PC-3 (cell line): ENCODE measurements around the gene PRTFDC1. TPM values are rescaled to one million over a fixed set of nuclear protein-coding genes. Genes with fewer than 3 reads are reported as not detected.
A peak's percentile ranks its signal among the peaks of the same experiment; 100 is the strongest.
"Not testable (repeated sequence)": the region's sequence is repeated elsewhere in the genome, so short reads cannot be mapped to it uniquely, and the experiment has no call there.

Experiments used
- ATAC-seq: fragments of 200-7000 bp; cut with Tn5 transposase; 2 replicates; pipeline ENCODE4 v1.9.1; 2020; ENCODE audit warnings: mild to moderate bottlenecking, moderate library complexity
- BruUV-seq: library from RNA; stranded (reverse); fragments of 400-500 nt; replicated peaks from 2 replicates; lab custom pipeline; 2021; lab: Mats Ljungman, UMichigan
- CTCF ChIA-PET: fragments of 300-600 bp; sonication (Branson Sonifier 250); formaldehyde crosslinking; loops from one replicate; lab custom pipeline; 2022; ENCODE audit warnings: antibody characterized with exemption; lab: Charles Lee
- POLR2A ChIA-PET: fragments of 300-600 bp; sonication (Branson Sonifier 250); formaldehyde crosslinking; loops from one replicate; lab custom pipeline; 2022; ENCODE audit warnings: antibody characterized with exemption; ENCODE audit not compliant: unreplicated experiment; lab: Charles Lee
- DNase-seq: peaks from one replicate; pipeline ENCODE4 v3.0.0-alpha.2; 2015
- H2AFZ ChIP-seq: fragments of 300-600 bp; sonication (generic); 2 replicates; pipeline ENCODE4 v1.6.0; 2016; ENCODE audit warnings: antibody characterized with exemption, low read length
- H3F3A ChIP-seq: fragments of 300-600 bp; sonication (generic); one replicate; pipeline ENCODE4 v1.6.0; 2017; ENCODE audit warnings: antibody characterized with exemption, low read length, control low read depth, mild to moderate bottlenecking; ENCODE audit not compliant: unreplicated experiment
- H3K27ac ChIP-seq: fragments of 300-600 bp; sonication (generic); 2 replicates; pipeline ENCODE4 v1.5.1; 2016; ENCODE audit warnings: mild to moderate bottlenecking, low read length
- H3K27me3 ChIP-seq: fragments of 300-600 bp; sonication (generic); 2 replicates; pipeline ENCODE4 v1.6.1; 2016; ENCODE audit warnings: low read length, mixed read lengths
- H3K36me3 ChIP-seq: fragments of 300-600 bp; sonication (generic); 2 replicates; pipeline ENCODE4 v1.6.1; 2016; ENCODE audit warnings: low read depth, mixed run types, low read length, mixed read lengths
- H3K4me1 ChIP-seq: fragments of 300-600 bp; sonication (generic); 2 replicates; pipeline ENCODE4 v1.5.1; 2016; ENCODE audit warnings: low read length; ENCODE audit not compliant: insufficient read depth
- H3K4me2 ChIP-seq: fragments of 300-600 bp; sonication (generic); 2 replicates; pipeline ENCODE4 v1.6.0; 2016; ENCODE audit warnings: low read length
- H3K4me3 ChIP-seq: fragments of 300-600 bp; sonication (generic); 2 replicates; pipeline ENCODE4 v1.5.1; 2016; ENCODE audit warnings: mild to moderate bottlenecking, low read length, mixed read lengths
- H3K79me2 ChIP-seq: fragments of 300-600 bp; sonication (generic); 2 replicates; pipeline ENCODE4 v1.6.1; 2017; ENCODE audit warnings: low read length, mixed read lengths
- H3K9ac ChIP-seq: fragments of 300-600 bp; sonication (generic); 2 replicates; pipeline ENCODE4 v1.6.0; 2016; ENCODE audit warnings: mild to moderate bottlenecking, low read length
- H3K9me2 ChIP-seq: fragments of 300-600 bp; sonication (generic); replicated peaks from 2 replicates; pipeline ENCODE4 v1.6.1; 2016; ENCODE audit warnings: mixed run types, low read length, mixed read lengths
- H3K9me3 ChIP-seq: fragments of 300-600 bp; sonication (generic); 2 replicates; pipeline ENCODE4 v1.6.1; 2016; ENCODE audit warnings: low read length, mixed read lengths
- H4K20me1 ChIP-seq: fragments of 300-600 bp; sonication (generic); 2 replicates; pipeline ENCODE4 v1.6.1; 2016; ENCODE audit warnings: low read length, mixed read lengths
- EZH2 ChIP-seq: fragments of 300-600 bp; sonication (generic); IDR thresholded peaks from one replicate; pipeline ENCODE4 v1.6.1; 2017; ENCODE audit warnings: antibody characterized with exemption, mild to moderate bottlenecking, low read length; ENCODE audit not compliant: unreplicated experiment
- EZH2phosphoT487 ChIP-seq: fragments of 300-600 bp; sonication (generic); IDR thresholded peaks from 2 replicates; pipeline ENCODE4 v1.6.1; 2018; ENCODE audit warnings: mild to moderate bottlenecking, antibody characterized with exemption, low read length, borderline replicate concordance
- intact Hi-C: fragments of 100-400 bp; cut with micrococcal nuclease; formaldehyde crosslinking; loops from 2 replicates; pipeline ENCODE4 v1.9.0; 2023
- total RNA-seq: library from RNA; depleted of rRNA; stranded (reverse); fragments of >200 nt; gene quantifications from 2 replicates; pipeline ENCODE4 v1.2.3, GENCODE V29; 2014
- TF ChIP-seq, protein P1 (sequence below): fragments of 300-600 bp; sonication (generic); conservative IDR thresholded peaks from 2 replicates; pipeline ENCODE4 v1.5.1; 2017; ENCODE audit warnings: antibody characterized with exemption, low read depth, mild to moderate bottlenecking, low read length

Gene PRTFDC1
- total RNA-seq, 1 experiment from 2014 or later = 10.2 TPM

- peaks cover 14% of the 10 kb centered on the region for H3K4me1 ChIP-seq
- H3K9ac ChIP-seq = peak overlapping the region; percentile 71
- no TSS peak for BruUV-seq
- CTCF ChIA-PET = interaction anchor here (0.6 kb wide), 2 partner anchors 178 to 278 kb away, joined by 3 to 6 read pairs; no protein-coding TSS in a partner anchor
- H3K79me2 ChIP-seq = no peaks in the 10 kb centered on the region
- H3K9me2 ChIP-seq = no peaks in the 10 kb centered on the region
- TF ChIP-seq EZH2 (no peak), EZH2phosphoT487 (no peak)
- POLR2A ChIA-PET = interaction anchor here (0.6 kb wide), 2 partner anchors 127 to 457 kb away, joined by 5 to 10 read pairs; no protein-coding TSS in a partner anchor
- peak; percentile 78 for ATAC-seq
- H3K9me3 ChIP-seq = no peaks in the 10 kb centered on the region
- no peak overlapping the region for H3K4me3 ChIP-seq
- DNase-seq = peak; percentile 73
- H3F3A ChIP-seq = no peaks in the 10 kb centered on the region
- no peaks in the 10 kb centered on the region for H3K27me3 ChIP-seq
- peak overlapping the region; percentile 34 for H3K4me2 ChIP-seq
- peak overlapping the region; percentile 52; the same call in 1 of the 2 replicates for H2AFZ ChIP-seq
- no peaks in the 10 kb centered on the region for H4K20me1 ChIP-seq
- peak overlapping the region; percentile 87 for H3K27ac ChIP-seq
- no peaks in the 10 kb centered on the region for H3K36me3 ChIP-seq
- intact Hi-C loops = no loop called here
Measured at GRCh38 chr10:24920907-24921881, 31.2 kb downstream of the PRTFDC1 start.

DNA sequence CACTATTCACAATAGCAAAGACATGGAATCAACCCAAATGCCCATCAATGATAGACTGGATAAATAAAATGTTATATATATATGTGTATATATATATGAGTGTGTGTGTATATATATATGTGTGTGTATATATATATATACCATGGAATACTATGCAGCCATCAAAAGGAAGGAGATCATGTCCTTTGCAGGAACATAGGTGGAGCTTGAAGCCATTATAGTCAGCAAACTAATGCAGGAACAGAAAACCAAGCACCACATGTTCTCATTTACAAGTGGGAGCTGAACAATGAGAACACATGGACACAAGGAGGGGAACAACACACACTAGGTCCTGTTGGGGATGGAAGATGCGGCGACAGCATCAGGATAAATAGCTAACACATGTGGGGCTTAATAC lies 32.2 kb downstream of the PRTFDC1 start:
- H4K20me1 ChIP-seq, BruUV-seq, H3K79me2 ChIP-seq, H3K27ac ChIP-seq, H3K9me3 ChIP-seq, ATAC-seq, intact Hi-C loops, H3K36me3 ChIP-seq, H3K4me3 ChIP-seq, H3F3A ChIP-seq, H3K4me2 ChIP-seq, H3K9me2 ChIP-seq, DNase-seq, POLR2A ChIA-PET, CTCF ChIA-PET, H3K9ac ChIP-seq, H3K27me3 ChIP-seq, H2AFZ ChIP-seq: not testable (repeated sequence)
- peaks cover 14% of the 10 kb centered on the region for H3K4me1 ChIP-seq

- CTCF ChIA-PET, BruUV-seq: not testable (repeated sequence)
Measured at GRCh38 chr10:24919629-24920028, 32.8 kb downstream of the PRTFDC1 start.

DNA sequence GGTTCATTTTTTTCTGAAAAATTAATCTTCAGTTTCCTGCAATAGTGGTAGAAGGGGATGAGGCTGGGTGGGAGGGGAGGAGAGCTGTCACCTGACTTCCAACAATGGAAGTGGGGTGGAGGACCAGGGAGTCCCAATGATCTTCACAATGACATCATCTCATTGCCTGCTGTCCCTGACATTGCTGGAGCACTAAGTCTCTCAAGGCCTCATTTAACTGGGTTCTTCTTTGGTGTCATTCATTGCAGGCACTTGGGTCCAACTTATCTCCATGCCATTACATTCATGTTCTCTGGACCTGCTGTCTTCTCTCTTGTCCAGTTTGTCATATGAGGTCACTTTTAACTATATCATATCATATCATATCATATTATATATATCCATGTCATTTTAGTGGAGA lies 34.4 kb downstream of the PRTFDC1 start:
- TF ChIP-seq EZH2phosphoT487 = no peak
- TF ChIP-seq, protein P1, sequence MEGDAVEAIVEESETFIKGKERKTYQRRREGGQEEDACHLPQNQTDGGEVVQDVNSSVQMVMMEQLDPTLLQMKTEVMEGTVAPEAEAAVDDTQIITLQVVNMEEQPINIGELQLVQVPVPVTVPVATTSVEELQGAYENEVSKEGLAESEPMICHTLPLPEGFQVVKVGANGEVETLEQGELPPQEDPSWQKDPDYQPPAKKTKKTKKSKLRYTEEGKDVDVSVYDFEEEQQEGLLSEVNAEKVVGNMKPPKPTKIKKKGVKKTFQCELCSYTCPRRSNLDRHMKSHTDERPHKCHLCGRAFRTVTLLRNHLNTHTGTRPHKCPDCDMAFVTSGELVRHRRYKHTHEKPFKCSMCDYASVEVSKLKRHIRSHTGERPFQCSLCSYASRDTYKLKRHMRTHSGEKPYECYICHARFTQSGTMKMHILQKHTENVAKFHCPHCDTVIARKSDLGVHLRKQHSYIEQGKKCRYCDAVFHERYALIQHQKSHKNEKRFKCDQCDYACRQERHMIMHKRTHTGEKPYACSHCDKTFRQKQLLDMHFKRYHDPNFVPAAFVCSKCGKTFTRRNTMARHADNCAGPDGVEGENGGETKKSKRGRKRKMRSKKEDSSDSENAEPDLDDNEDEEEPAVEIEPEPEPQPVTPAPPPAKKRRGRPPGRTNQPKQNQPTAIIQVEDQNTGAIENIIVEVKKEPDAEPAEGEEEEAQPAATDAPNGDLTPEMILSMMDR = no peak
- TF ChIP-seq EZH2 = no peak
- no peak overlapping the region for H3K4me3 ChIP-seq
- no peak overlapping the region for H3K4me2 ChIP-seq
- H3F3A ChIP-seq = no peaks in the 10 kb centered on the region
- H3K27ac ChIP-seq = no peak overlapping the region
- BruUV-seq = no TSS peak
- no peaks in the 10 kb centered on the region for H3K36me3 ChIP-seq
- H3K27me3 ChIP-seq = no peaks in the 10 kb centered on the region
- CTCF ChIA-PET = no interaction called here
- peaks cover 23% of the 10 kb centered on the region for H3K4me1 ChIP-seq
- intact Hi-C loops = no loop called here
- no peak overlapping the region for H2AFZ ChIP-seq
- no peaks in the 10 kb centered on the region for H3K9me3 ChIP-seq
- H3K79me2 ChIP-seq = no peaks in the 10 kb centered on the region
- DNase-seq (no peak), ATAC-seq (no peak)
- no peaks in the 10 kb centered on the region for H4K20me1 ChIP-seq
- H3K9ac ChIP-seq = no peak overlapping the region
- H3K9me2 ChIP-seq = no peaks in the 10 kb centered on the region
- POLR2A ChIA-PET = no interaction called here

More at GRCh38 chr10:24919629-24920028, 32.8 kb downstream of the PRTFDC1 start:
- H3F3A ChIP-seq, H3K9me2 ChIP-seq, ATAC-seq, H4K20me1 ChIP-seq, H3K27ac ChIP-seq, H2AFZ ChIP-seq, H3K9me3 ChIP-seq, H3K4me2 ChIP-seq, POLR2A ChIA-PET, H3K4me3 ChIP-seq, H3K27me3 ChIP-seq, H3K79me2 ChIP-seq, DNase-seq, H3K9ac ChIP-seq, intact Hi-C loops, H3K36me3 ChIP-seq: not testable (repeated sequence)
- peaks cover 14% of the 10 kb centered on the region for H3K4me1 ChIP-seq
